GM12878 (cell line): ENCODE results near the gene SLC35G6. TPM values are rescaled to one million over a fixed set of nuclear protein-coding genes. Genes with fewer than 3 reads are reported as not detected.

Experiments used
- ASH2L ChIP-seq: fragments of 300-600, 200-600 bp; sonication (generic); IDR thresholded peaks from 2 replicates; pipeline ENCODE4 v1.6.1; 2017; ENCODE audit warnings: low read depth, mild to moderate bottlenecking, borderline replicate concordance
- ATF7 ChIP-seq: fragments of 450-650 bp; IDR thresholded peaks from 2 replicates; pipeline ENCODE4 v1.6.1; 2016; ENCODE audit warnings: low read depth, mild to moderate bottlenecking
- BACH1 ChIP-seq: fragments of 450-650 bp; IDR thresholded peaks from 2 replicates; pipeline ENCODE4 v1.6.1; 2017; ENCODE audit warnings: mild to moderate bottlenecking, borderline replicate concordance
- CHD4 ChIP-seq: fragments of 200-600 bp; sonication (generic); IDR thresholded peaks from 2 replicates; pipeline ENCODE4 v1.6.1; 2016; ENCODE audit warnings: mild to moderate bottlenecking
- E2F4 ChIP-seq: IDR thresholded peaks from 2 replicates; pipeline ENCODE4 v1.6.1; 2012; ENCODE audit warnings: low read depth, low read length, improper control_type of control experiment
- ETV6 ChIP-seq, 2 experiments: fragments of 450-650 bp in 1 of 2; IDR thresholded peaks in 1 of 2; conservative IDR thresholded peaks in 1 of 2; 2 replicates each; pipeline ENCODE4 v1.6.1; 2014; ENCODE audit warnings: antibody characterized with exemption in 1 of 2, borderline replicate concordance in 1 of 2, low read depth in 1 of 2, mild to moderate bottlenecking in 1 of 2, moderate library complexity in 1 of 2
- IKZF1 ChIP-seq: fragments of 450-650 bp; conservative IDR thresholded peaks from 2 replicates; pipeline ENCODE4 v1.6.1; 2017; ENCODE audit warnings: antibody characterized with exemption, mild to moderate bottlenecking
- JUND ChIP-seq: IDR thresholded peaks from 2 replicates; pipeline ENCODE4 v1.6.1; 2012; ENCODE audit warnings: low read depth, mild to moderate bottlenecking, low read length, improper control_type of control experiment, moderate library complexity
- MTA2 ChIP-seq: fragments of 450-650 bp; IDR thresholded peaks from 2 replicates; pipeline ENCODE4 v1.6.1; 2016; ENCODE audit warnings: low read depth, mild to moderate bottlenecking, moderate library complexity
- NFIC ChIP-seq: IDR thresholded peaks from 2 replicates; pipeline ENCODE4 v1.6.1; 2012; ENCODE audit warnings: low read depth, mild to moderate bottlenecking, inconsistent platforms, low read length, moderate library complexity
- NFYA ChIP-seq: IDR thresholded peaks from 2 replicates; pipeline ENCODE4 v1.6.1; 2011; ENCODE audit warnings: low read depth, mild to moderate bottlenecking, low read length, improper control_type of control experiment, borderline replicate concordance
- NR2C1 ChIP-seq: fragments of 450-650 bp; IDR thresholded peaks from 2 replicates; pipeline ENCODE4 v1.6.1; 2017; ENCODE audit warnings: antibody characterized with exemption, mild to moderate bottlenecking, moderate library complexity
- PAX5 ChIP-seq: IDR thresholded peaks from 2 replicates; pipeline ENCODE4 v1.6.1; 2011; ENCODE audit warnings: low read depth, low read length, borderline replicate concordance
- POLR2AphosphoS5 ChIP-seq: IDR thresholded peaks from 2 replicates; pipeline ENCODE4 v1.6.1; 2011; ENCODE audit warnings: mild to moderate bottlenecking, low read length, inconsistent platforms
- RAD21 ChIP-seq: IDR thresholded peaks from 2 replicates; pipeline ENCODE4 v1.6.1; 2011; ENCODE audit warnings: mild to moderate bottlenecking, low read depth, low read length, moderate library complexity; ENCODE audit not compliant: insufficient read depth
- RUNX3 ChIP-seq: IDR thresholded peaks from 2 replicates; pipeline ENCODE4 v1.6.1; 2012; ENCODE audit warnings: low read length, inconsistent platforms
- SP1 ChIP-seq: IDR thresholded peaks from one replicate; pipeline ENCODE4 v1.6.1; 2011; ENCODE audit warnings: low read depth, low read length
- SPI1 ChIP-seq: IDR thresholded peaks from 2 replicates; pipeline ENCODE4 v1.6.1; 2011; ENCODE audit warnings: low read depth, mild to moderate bottlenecking, low read length, moderate library complexity, borderline replicate concordance; ENCODE audit not compliant: insufficient read depth
- SUZ12 ChIP-seq: fragments of 200-600 bp; sonication (generic); IDR thresholded peaks from one replicate; pipeline ENCODE4 v1.6.1; 2018; ENCODE audit warnings: antibody characterized with exemption, mild to moderate bottlenecking; ENCODE audit not compliant: unreplicated experiment
- TARDBP ChIP-seq: IDR thresholded peaks from 2 replicates; pipeline ENCODE4 v1.6.1; 2016; ENCODE audit warnings: borderline replicate concordance
- WRNIP1 ChIP-seq: IDR thresholded peaks from 2 replicates; pipeline ENCODE4 v1.6.1; 2011; ENCODE audit warnings: low read depth, low read length, improper control_type of control experiment, borderline replicate concordance
- polyA plus RNA-seq, 11 experiments: library from polyadenylated mRNA; depleted of rRNA in 4 of 11; unstranded in 6 of 11; stranded (reverse) in 5 of 11; fragments of >200 nt; fragmentation: Nextera tagmentation in 4 of 11; fragmentation: Illumina TruSeq in 1 of 11; extraction: Ambion mirVana in 4 of 11; extraction: Trizol in 1 of 11; gene quantifications; 1 replicate in 1 of 11; 2 replicates in 10 of 11; pipeline versions ENCODE4 v1.2.1 to v1.2.3, GENCODE V29; 2011 to 2016; ENCODE audit warnings: inconsistent platforms in 2 of 11, missing spikeins in 2 of 11, low read depth in 1 of 11
- total RNA-seq, 4 experiments: library from RNA; depleted of rRNA in 3 of 4; stranded (reverse); fragments of >200 nt in 3 of 4; fragmentation: Illumina TruSeq in 1 of 4; extraction: Trizol in 1 of 4; gene quantifications; 2 replicates each; pipeline versions ENCODE4 v1.2.1 to v1.2.3, GENCODE V29; 2013 to 2021
- TF ChIP-seq, protein P1 (sequence below): fragments of 450-650 bp; IDR thresholded peaks from 2 replicates; pipeline ENCODE4 v1.6.1; 2017; ENCODE audit warnings: mild to moderate bottlenecking
- TF ChIP-seq, protein P2 (sequence below): fragments of 450-650 bp; IDR thresholded peaks from 2 replicates; pipeline ENCODE4 v1.6.1; 2017; ENCODE audit warnings: mild to moderate bottlenecking, moderate library complexity

Gene SLC35G6
- total and polyA plus RNA-seq, 10 of the 15 experiments (the other 5 are each of a cell fraction or from before 2014, with no cell fraction given) = 0.20 TPM; not detected in 9

DNA sequence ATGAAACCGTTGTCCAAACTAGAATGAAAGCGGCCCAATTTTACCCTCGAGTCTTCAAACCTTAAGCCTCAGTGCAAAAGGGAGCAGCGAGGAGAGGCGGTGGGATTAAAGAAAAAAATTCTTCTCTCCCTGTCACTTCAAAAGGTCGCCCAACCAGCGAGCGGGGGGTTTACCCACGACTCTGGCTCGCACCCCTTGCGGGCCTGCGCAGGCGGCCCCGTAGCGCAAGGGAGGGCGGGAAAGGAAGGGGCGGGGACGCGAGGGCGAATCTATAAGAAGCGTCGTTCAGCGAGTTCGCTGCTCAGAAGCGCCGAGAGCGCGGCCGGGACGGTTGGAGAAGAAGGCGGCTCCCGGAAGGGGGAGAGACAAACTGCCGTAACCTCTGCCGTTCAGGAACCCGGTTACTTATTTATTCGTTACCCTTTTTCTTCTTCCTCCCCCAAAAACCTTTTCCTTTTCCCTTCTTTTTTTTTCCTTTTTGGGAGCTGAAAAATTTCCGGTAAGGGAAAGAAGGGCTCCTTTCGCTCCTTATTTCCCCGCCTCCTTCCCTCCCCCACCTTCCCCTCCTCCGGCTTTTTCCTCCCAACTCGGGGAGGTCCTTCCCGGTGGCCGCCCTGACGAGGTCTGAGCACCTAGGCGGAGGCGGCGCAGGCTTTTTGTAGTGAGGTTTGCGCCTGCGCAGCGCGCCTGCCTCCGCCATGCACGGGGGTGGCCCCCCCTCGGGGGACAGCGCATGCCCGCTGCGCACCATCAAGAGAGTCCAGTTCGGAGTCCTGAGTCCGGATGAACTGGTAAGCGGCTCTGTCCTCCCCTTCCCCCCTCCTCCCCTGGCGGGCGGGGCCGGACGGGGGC is 3.0 kb downstream of the SLC35G6 start, which contains the start of gene POLR2A (continued):
- TF ChIP-seq RAD21 (no peak), BACH1 (peak; percentile 97), MTA2 (peak; percentile 78), RUNX3 (peak; percentile 76), POLR2AphosphoS5 (peak; percentile 100), PAX5 (peak; percentile 57; the same call in 1 of the 2 replicates), WRNIP1 (peak; percentile 99; the same call in 1 of the 2 replicates), E2F4 (peak; percentile 76), ETV6 (conservative IDR thresholded peaks at IDR 0.05 in 1 of 2, IDR thresholded peaks at IDR 0.05 in 1 of 2; ENCODE audit: borderline replicate concordance in 1 of 2, low read depth in 1 of 2) (peak in 1 of 2 experiments; percentile 3; a peak in 2 of 4 replicates), SPI1 (no peak), CHD4 (no peak), JUND (peak; percentile 96), SUZ12 (no peak), NFYA (no peak), TARDBP (peak; percentile 74; the same call in 1 of the 2 replicates), ATF7 (peak; percentile 99), IKZF1 (peak; percentile 93), SP1 (peak; percentile 81), ASH2L (0 out of 2 replicates have a peak, but pooled peaks have one; percentile 15), NR2C1 (peak; percentile 39; the same call in 1 of the 2 replicates), NFIC (peak; percentile 76; the same call in 1 of the 2 replicates)
- TF ChIP-seq, protein P1, sequence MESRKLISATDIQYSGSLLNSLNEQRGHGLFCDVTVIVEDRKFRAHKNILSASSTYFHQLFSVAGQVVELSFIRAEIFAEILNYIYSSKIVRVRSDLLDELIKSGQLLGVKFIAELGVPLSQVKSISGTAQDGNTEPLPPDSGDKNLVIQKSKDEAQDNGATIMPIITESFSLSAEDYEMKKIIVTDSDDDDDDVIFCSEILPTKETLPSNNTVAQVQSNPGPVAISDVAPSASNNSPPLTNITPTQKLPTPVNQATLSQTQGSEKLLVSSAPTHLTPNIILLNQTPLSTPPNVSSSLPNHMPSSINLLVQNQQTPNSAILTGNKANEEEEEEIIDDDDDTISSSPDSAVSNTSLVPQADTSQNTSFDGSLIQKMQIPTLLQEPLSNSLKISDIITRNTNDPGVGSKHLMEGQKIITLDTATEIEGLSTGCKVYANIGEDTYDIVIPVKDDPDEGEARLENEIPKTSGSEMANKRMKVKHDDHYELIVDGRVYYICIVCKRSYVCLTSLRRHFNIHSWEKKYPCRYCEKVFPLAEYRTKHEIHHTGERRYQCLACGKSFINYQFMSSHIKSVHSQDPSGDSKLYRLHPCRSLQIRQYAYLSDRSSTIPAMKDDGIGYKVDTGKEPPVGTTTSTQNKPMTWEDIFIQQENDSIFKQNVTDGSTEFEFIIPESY = no peak; the same call in 1 of the 2 replicates
- TF ChIP-seq, protein P2, sequence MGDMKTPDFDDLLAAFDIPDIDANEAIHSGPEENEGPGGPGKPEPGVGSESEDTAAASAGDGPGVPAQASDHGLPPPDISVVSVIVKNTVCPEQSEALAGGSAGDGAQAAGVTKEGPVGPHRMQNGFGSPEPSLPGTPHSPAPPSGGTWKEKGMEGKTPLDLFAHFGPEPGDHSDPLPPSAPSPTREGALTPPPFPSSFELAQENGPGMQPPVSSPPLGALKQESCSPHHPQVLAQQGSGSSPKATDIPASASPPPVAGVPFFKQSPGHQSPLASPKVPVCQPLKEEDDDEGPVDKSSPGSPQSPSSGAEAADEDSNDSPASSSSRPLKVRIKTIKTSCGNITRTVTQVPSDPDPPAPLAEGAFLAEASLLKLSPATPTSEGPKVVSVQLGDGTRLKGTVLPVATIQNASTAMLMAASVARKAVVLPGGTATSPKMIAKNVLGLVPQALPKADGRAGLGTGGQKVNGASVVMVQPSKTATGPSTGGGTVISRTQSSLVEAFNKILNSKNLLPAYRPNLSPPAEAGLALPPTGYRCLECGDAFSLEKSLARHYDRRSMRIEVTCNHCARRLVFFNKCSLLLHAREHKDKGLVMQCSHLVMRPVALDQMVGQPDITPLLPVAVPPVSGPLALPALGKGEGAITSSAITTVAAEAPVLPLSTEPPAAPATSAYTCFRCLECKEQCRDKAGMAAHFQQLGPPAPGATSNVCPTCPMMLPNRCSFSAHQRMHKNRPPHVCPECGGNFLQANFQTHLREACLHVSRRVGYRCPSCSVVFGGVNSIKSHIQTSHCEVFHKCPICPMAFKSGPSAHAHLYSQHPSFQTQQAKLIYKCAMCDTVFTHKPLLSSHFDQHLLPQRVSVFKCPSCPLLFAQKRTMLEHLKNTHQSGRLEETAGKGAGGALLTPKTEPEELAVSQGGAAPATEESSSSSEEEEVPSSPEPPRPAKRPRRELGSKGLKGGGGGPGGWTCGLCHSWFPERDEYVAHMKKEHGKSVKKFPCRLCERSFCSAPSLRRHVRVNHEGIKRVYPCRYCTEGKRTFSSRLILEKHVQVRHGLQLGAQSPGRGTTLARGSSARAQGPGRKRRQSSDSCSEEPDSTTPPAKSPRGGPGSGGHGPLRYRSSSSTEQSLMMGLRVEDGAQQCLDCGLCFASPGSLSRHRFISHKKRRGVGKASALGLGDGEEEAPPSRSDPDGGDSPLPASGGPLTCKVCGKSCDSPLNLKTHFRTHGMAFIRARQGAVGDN = peak; percentile 99
